ENCODE results near the gene CMBL.
"Not testable (repeated sequence)": the region's sequence is repeated elsewhere in the genome, so short reads cannot be mapped to it uniquely, and the experiment has no call there.

CMBL gene

GRCh38 chr5:10307206-10308148 lies at the start of gene CMBL:
TSS of gene CMBL (minus strand) at chr5:10307902. CDS start at chr5:10290762, 17,140 bp downstream.
- H3K4me1 Mint-ChIP-seq, result peaks cover 7% of the 10 kb centered on the region
- H3K9me3 Mint-ChIP-seq, result no peaks in the 10 kb centered on the region
- ATAC-seq (ENCODE audit: low read depth), result peak; percentile 74
- peak within 1 kb of the TSS; percentile 91 for H3K4me3 Mint-ChIP-seq
- peak; percentile 2 to 13 for DNase-seq (ENCODE audit: low spot score in 2 of 2)
- H3K36me3 Mint-ChIP-seq, result peaks cover 2% of the 10 kb centered on the region
- H3K27ac Mint-ChIP-seq, result no peak within 1 kb of the TSS
- H3K27me3 Mint-ChIP-seq, result peaks cover 25% of the 10 kb centered on the region

GRCh38 chr5:10355071-10355889 lies 47.6 kb upstream of the CMBL start:
- H3K4me1 Mint-ChIP-seq, result peaks cover 30% of the 10 kb centered on the region
- DNase-seq (ENCODE audit: low spot score in 2 of 2) (no peak), ATAC-seq (ENCODE audit: low read depth) (peak; percentile 1)
- H3K27me3 Mint-ChIP-seq, result no peaks in the 10 kb centered on the region
- H3K36me3 Mint-ChIP-seq, result no peaks in the 10 kb centered on the region
- peak overlapping the region; percentile 99 for H3K27ac Mint-ChIP-seq
- peak overlapping the region; percentile 100 for H3K4me3 Mint-ChIP-seq
- H3K9me3 Mint-ChIP-seq, result no peaks in the 10 kb centered on the region

GRCh38 chr5:10354048-10354872 lies 46.6 kb upstream of the CMBL start:
- peak overlapping the region; percentile 99 for H3K27ac Mint-ChIP-seq
- no peaks in the 10 kb centered on the region for H3K36me3 Mint-ChIP-seq
- ATAC-seq (ENCODE audit: low read depth) (peak; percentile 8), DNase-seq (ENCODE audit: low spot score in 2 of 2) (peak in 1 of 2 donors; percentile 41)
- H3K9me3 Mint-ChIP-seq, result no peaks in the 10 kb centered on the region
- peak overlapping the region; percentile 100 for H3K4me3 Mint-ChIP-seq
- no peaks in the 10 kb centered on the region for H3K27me3 Mint-ChIP-seq
- peaks cover 22% of the 10 kb centered on the region for H3K4me1 Mint-ChIP-seq

DNA sequence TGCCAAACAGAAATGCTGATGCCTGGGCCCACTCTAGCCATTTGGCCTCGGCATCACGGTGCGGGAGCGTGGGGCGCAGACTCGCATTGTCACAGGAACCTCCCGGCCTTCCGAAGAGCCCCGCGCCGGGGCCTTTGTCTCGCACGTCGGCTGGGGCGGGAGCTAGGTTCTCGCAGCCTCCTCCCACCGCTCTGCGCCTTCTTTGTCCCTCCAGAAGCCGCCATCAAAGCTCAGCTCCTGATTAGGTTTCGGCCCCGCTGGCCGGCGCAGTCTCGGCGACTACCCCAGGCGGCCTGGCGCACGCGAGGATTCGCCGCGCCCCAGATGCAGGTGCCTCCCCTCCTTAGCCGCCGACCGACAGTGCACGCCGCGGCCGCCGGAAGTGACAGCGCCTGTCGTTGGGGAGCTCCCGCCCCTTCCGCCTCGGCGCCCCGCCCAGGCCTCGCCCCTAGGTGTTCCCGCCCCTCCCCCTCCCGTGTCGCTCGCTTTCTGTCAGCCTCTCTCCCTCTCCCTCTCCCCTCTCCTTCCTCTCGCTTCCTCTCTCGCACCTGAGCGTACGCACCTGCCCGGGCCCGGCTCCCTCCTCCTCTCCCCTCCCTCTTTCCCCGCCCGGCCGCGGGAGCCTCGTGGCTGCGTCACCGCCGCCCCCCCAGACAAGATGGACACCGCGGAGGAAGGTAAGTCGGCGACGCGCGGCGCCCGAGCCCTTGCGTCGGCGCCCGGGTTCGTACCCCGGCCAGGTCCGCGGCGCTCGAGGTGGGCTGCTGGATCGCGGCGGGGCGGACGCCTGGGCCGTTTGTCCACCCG lies 45.7 kb upstream of the CMBL start, which contains the start of gene MARCHF6:
Gene MARCHF6 (plus strand): TSS at position 455 of the 807 bp plus-strand sequence. CDS start 204 bp downstream, at position 659.
- no peaks in the 10 kb centered on the region for H3K9me3 Mint-ChIP-seq
- DNase-seq (ENCODE audit: low spot score in 2 of 2), result peak; percentile 90 to 94
- H3K4me1 Mint-ChIP-seq, result peaks cover 22% of the 10 kb centered on the region

DNA sequence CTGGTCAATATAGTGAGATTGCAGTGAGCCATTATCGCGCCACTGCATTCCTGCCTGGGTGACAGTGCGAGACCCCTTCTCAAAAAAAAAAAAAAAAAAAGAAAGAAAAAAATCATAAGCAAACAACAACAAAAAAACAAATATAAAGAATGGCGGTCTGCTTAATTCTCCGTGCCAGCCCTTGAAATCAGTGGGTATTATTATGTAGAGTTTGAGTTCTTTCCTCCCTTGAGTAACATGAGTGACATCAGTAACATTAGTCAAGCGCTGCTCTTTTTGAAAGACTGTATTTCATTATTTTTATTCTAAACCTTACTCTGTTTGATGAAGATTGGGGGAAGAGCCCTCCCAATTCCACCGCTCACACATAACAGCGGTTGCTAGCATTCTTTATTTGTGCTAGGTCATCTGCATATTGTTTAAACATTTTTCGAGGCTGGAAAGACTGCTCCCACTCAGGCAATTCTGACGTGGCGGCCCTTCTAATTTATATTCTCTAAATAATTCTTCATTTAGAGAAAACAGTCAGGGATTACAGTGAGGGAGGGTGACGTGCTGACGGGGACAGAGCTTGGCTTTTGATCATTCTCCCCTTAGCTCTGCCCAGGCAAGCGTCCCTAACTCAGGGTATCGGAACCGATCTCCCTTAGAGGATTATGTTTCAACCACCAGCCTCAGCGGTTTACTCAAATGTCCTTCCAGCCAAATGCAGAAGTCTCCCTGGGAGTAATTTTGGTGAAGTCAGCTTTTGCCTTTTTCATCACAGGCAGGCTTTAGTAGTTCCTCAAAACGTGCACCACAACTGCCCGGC lies 44.9 kb upstream of the CMBL start:
- no peak for DNase-seq (ENCODE audit: low spot score in 2 of 2)
- peak overlapping the region; percentile 99 for H3K27ac Mint-ChIP-seq
- peak; percentile 54 for ATAC-seq (ENCODE audit: low read depth)

More for the DNA sequence above, 45.7 kb upstream of the CMBL start, which contains the start of gene MARCHF6:
- Mint-ChIP-seq H3K27me3 (no peaks in the 10 kb centered on the region), H3K36me3 (no peaks in the 10 kb centered on the region), H3K27ac (peak within 1 kb of the TSS; percentile 99), H3K4me3 (peak within 1 kb of the TSS; percentile 100)
- ATAC-seq (ENCODE audit: low read depth), result peak; percentile 80

DNA sequence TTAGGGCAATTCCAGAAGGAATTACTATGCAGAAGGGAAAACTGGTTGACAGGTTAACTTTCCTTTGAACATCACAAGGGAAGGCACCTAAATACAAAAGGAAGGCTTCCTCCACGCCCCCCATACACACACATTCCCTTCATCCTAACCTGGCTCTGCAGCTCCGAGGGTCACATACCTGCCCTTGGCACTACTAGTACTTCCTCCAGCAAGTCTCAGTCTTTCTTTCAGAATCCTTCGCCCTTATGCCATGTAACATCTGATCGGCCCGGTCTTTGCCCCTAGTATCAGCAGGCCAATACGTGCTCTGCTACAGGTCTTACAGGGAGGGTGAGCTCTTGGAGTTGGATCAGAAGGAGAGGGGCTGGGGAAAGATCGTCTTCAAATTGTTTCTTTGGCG lies 44.2 kb upstream of the CMBL start:
- no peaks in the 10 kb centered on the region for H3K9me3 Mint-ChIP-seq
- H3K4me1 Mint-ChIP-seq, result peaks cover 14% of the 10 kb centered on the region
- DNase-seq (ENCODE audit: low spot score in 2 of 2) (no peak), ATAC-seq (ENCODE audit: low read depth) (no peak)
- peak overlapping the region; percentile 46 for H3K4me3 Mint-ChIP-seq
- peak overlapping the region; percentile 78 for H3K27ac Mint-ChIP-seq
- H3K27me3 Mint-ChIP-seq, result no peaks in the 10 kb centered on the region
- no peaks in the 10 kb centered on the region for H3K36me3 Mint-ChIP-seq

More for the DNA sequence above, 44.9 kb upstream of the CMBL start:
- Mint-ChIP-seq H3K9me3 (no peaks in the 10 kb centered on the region), H3K27me3 (no peaks in the 10 kb centered on the region), H3K36me3 (no peaks in the 10 kb centered on the region), H3K4me3 (peak overlapping the region; percentile 92), H3K4me1 (peaks cover 17% of the 10 kb centered on the region)

DNA sequence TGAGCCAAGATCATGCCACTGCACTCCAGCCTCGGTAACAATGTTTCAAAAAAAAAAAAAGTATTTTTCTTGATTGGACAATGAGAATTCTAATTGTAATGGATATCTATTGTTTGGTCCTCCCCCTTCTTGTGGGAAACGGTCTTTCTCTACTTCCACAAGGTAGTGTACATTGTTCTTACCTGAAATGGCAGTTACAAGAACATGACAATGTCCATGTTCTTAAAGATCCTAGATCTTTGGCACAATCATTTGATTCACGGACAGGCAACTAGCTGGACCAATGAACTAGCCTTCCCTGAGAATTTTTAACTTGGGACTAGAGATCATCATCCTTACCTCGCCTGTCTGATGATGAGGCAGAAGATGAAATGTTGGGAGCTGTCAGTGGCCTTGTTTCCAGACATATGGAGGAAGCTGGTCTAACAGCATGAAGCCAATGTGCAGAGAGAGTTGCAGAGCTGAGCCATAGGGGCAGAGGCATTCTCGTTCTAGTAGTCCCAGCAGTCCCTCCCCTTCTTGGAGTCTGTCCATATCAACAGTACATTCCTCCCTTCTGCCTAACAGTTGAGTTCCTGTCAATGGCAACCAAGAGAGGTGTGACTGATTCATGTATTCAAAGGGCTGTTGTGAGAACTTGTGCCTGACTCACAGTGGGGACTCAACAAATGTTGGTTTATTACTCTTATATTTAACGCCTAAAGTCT lies 43.6 kb upstream of the CMBL start:
- peak overlapping the region; percentile 78 for H3K27ac Mint-ChIP-seq
- H3K27me3 Mint-ChIP-seq, result no peaks in the 10 kb centered on the region
- H3K4me1 Mint-ChIP-seq, result peaks cover 12% of the 10 kb centered on the region
- no peaks in the 10 kb centered on the region for H3K9me3 Mint-ChIP-seq
- ATAC-seq (ENCODE audit: low read depth) (no peak), DNase-seq (ENCODE audit: low spot score in 2 of 2) (no peak)
- no peaks in the 10 kb centered on the region for H3K36me3 Mint-ChIP-seq
- no peak overlapping the region for H3K4me3 Mint-ChIP-seq

- no peak for DNase-seq (ENCODE audit: low spot score in 2 of 2)
- H3K4me3 Mint-ChIP-seq, result no peak overlapping the region
- no peak for ATAC-seq (ENCODE audit: low read depth)
- H3K4me1 Mint-ChIP-seq, result peaks cover 4% of the 10 kb centered on the region
- H3K36me3 Mint-ChIP-seq, result no peaks in the 10 kb centered on the region
- H3K27me3 Mint-ChIP-seq, result no peaks in the 10 kb centered on the region
- no peak overlapping the region for H3K27ac Mint-ChIP-seq
- no peaks in the 10 kb centered on the region for H3K9me3 Mint-ChIP-seq
Measured at GRCh38 chr5:10348258-10348657, 40.6 kb upstream of the CMBL start.

DNA sequence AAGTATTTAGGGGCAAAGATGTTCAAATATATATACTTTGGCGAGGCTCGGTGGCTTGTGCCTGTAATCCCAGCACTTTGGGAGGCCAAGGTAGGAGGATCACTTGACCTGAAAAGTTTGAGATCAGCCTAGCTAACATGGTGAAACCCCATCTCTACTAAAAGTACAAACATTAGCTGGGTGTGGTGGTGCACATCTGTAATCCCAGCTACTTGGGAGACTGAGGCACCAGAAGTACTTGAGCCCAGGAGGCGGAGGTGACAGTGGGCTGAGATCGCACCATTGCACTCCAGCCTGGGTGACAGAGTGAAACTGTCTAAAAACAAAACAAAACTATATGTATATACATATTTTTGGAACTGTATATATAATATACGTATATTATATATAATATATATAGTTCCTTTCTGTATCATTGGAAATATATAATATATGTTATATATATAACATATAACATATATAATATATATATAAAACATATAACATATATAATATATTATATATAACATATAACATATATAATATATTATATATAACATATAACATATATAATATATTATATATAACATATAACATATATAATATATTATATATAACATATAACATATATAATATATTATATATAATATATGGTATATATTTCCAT lies 36.9 kb upstream of the CMBL start:
- not testable (repeated sequence) for H3K27ac Mint-ChIP-seq; H3K9me3 Mint-ChIP-seq; H3K4me3 Mint-ChIP-seq; H3K27me3 Mint-ChIP-seq; H3K36me3 Mint-ChIP-seq; DNase-seq (ENCODE audit: low spot score in 2 of 2); H3K4me1 Mint-ChIP-seq
- peak; percentile 14 for ATAC-seq (ENCODE audit: low read depth)

DNA sequence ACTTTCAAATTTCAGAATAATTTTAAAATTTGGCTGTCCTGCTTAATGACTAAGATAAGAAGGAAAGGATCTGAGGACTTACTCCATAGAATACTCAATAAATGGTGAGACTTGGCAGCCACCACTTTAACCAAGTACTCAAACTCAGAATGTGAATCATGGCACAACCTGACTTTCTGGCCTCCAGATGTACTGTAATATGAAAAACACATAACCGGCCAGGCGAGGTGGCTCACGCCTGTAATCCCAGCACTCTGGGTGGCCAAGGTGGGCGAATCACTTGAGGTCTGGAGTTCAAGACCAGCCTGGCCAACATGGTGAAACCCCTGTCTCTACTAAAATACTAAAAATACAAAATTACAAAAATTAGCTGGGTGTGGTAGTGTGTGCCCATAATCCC lies 35.8 kb upstream of the CMBL start:
- Mint-ChIP-seq H3K27me3 (no peaks in the 10 kb centered on the region), H3K36me3 (no peaks in the 10 kb centered on the region), H3K27ac (no peak overlapping the region), H3K4me3 (no peak overlapping the region), H3K4me1 (no peaks in the 10 kb centered on the region), H3K9me3 (no peaks in the 10 kb centered on the region)
- DNase-seq (ENCODE audit: low spot score in 2 of 2) (no peak), ATAC-seq (ENCODE audit: low read depth) (peak; percentile 6)

GRCh38 chr5:10339958-10340357 lies 32.3 kb upstream of the CMBL start:
- DNase-seq (ENCODE audit: low spot score in 2 of 2) (no peak), ATAC-seq (ENCODE audit: low read depth) (no peak)
- Mint-ChIP-seq H3K4me3 (no peak overlapping the region), H3K27ac (no peak overlapping the region), H3K4me1 (peaks cover under 1% of the 10 kb centered on the region), H3K27me3 (peaks cover under 1% of the 10 kb centered on the region), H3K36me3 (no peaks in the 10 kb centered on the region), H3K9me3 (no peaks in the 10 kb centered on the region)

Data from memory B cell (primary cell).